ENCODE measurements around the gene LRRK2. TPM values are rescaled to one million over a fixed set of nuclear protein-coding genes. Genes with fewer than 3 reads are reported as not detected.

Gene LRRK2
- total and polyA plus RNA-seq, 3 donors from 2014 or later = 3.4 to 6.2 (median 5.1) TPM

DNA sequence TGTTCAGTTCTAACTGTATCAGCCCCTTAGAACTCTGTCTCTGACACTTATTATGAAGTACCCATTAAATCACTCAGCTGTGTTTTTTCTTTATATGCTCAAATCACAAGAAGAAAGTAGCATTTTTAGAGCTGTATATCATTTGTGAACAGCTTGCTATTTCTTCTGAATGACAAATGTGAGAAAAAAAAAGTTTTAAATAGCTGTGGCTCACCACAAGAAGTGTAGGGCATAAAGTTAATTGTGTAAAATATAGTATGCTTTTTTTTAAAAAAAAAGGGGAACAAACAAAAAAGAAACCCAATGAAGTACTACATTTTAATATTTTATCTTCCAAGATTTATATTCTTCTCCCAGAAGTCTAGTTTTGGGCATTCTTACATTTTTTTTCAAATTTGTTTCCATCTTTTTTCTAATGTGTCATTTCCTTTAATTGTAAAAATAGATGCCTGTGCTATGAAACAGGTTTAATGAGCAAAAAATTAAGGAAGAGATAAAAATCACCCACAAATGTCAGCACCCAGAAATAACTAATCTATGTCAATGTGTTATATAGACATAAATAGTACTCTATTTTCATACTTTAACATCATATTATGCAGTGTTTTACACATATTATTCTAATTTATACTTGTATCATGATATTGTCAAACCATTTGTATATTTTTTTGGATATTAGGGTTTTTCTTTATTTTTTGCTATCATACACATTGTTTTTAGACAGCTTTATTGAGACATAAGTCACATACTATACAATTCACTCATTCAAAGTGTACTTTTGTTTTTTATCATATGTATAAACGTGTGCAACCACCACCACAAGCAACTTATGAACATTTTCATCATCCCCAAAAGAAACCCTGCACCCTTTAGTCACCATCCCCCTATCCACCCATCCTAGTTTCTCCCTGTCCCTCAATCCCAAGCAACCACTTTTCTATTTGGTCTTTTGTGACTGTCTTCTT lies 22.4 kb upstream of the LRRK2 start:
- TF ChIP-seq POLR2A (IDR thresholded peaks at IDR 0.05) (no peak), CTCF (IDR thresholded peaks at IDR 0.05) (no peak)
- Histone ChIP-seq H3K4me3 (no peak overlapping the region), H3K9me3 (no peaks in the 10 kb centered on the region), H3K4me1 (no peaks in the 10 kb centered on the region), H3K27me3 (peaks cover 2% of the 10 kb centered on the region), H3K36me3 (ENCODE audit: low read depth, missing control alignments) (no peaks in the 10 kb centered on the region), H3K27ac (no peak overlapping the region)
- WGBS, 2 donors = 26 to 39% methylated on average over 1 of the region's 1 CpG
- DNase-seq = no peak
- intact Hi-C loops (cut with DNase I; ENCODE audit: low total_unique reads) = no loop called here

DNA sequence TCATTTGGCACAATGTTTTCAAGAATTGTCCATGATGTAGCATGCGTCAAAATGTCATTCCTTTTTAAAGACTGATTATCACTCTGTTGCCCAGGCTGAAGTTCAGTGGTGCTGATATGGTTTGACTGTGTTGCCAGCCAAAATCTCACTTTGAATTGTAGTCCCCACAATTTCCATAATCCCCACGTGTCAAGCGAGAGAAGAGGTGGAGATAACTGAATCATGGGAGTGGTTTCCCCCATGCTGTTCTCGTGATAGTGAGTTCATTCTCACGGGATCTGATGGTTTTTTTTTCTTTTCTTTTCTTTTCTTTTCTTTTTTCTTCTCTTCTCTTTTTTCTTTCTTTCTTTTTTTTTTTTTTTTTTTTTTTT lies 21.8 kb upstream of the LRRK2 start:
- Histone ChIP-seq H3K27ac (no peak overlapping the region), H3K36me3 (ENCODE audit: low read depth, missing control alignments) (no peaks in the 10 kb centered on the region), H3K4me3 (no peak overlapping the region), H3K27me3 (peaks cover 2% of the 10 kb centered on the region), H3K9me3 (no peaks in the 10 kb centered on the region), H3K4me1 (no peaks in the 10 kb centered on the region)
- DNase-seq = no peak
- TF ChIP-seq CTCF (IDR thresholded peaks at IDR 0.05) = no peak
- no peak for TF ChIP-seq POLR2A (IDR thresholded peaks at IDR 0.05)
- WGBS, 2 donors = 56 to 59% methylated on average over 5 of the region's 5 CpGs
- intact Hi-C loops (cut with DNase I; ENCODE audit: low total_unique reads) = no loop called here

- 81 to 82% methylated on average over 3 of the region's 3 CpGs for WGBS, 2 donors
- TF ChIP-seq CTCF (IDR thresholded peaks at IDR 0.05) = no peak
- Histone ChIP-seq H3K4me3 (no peak overlapping the region), H3K4me1 (no peaks in the 10 kb centered on the region), H3K9me3 (no peaks in the 10 kb centered on the region), H3K27ac (no peak overlapping the region), H3K36me3 (ENCODE audit: low read depth, missing control alignments) (no peaks in the 10 kb centered on the region), H3K27me3 (peaks cover 2% of the 10 kb centered on the region)
- DNase-seq = no peak
- intact Hi-C loops (cut with DNase I; ENCODE audit: low total_unique reads) = no loop called here
These were observed 20.5 kb upstream of the LRRK2 start for GRCh38 chr12:40204337-40204736.

DNA sequence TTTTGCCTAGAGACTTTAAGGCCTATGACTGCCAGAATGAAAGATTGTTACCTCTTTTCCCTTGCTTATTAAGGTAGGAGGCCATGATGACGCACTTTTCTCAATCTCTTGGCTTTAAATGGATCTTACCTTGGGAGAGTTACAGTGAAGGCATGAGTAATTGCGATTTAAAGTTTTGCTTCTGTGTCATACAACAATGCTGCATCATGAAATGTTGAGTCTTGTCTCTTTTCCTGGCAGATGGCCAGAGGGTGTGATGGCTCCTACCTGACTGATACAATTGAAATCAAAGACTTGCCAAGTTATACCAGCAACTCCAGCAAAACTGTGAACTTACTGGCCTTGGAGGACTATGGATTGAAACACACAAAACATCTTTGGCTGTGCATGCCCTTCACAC lies 17.2 kb upstream of the LRRK2 start:
- TF ChIP-seq CTCF (IDR thresholded peaks at IDR 0.05) (no peak), POLR2A (IDR thresholded peaks at IDR 0.05) (no peak)
- no peak for DNase-seq
- 93 to 94% methylated on average over 2 of the region's 2 CpGs for WGBS, 2 donors
- Histone ChIP-seq H3K27me3 (no peaks in the 10 kb centered on the region), H3K4me1 (no peaks in the 10 kb centered on the region), H3K4me3 (no peak overlapping the region), H3K27ac (no peak overlapping the region), H3K9me3 (no peaks in the 10 kb centered on the region), H3K36me3 (ENCODE audit: low read depth, missing control alignments) (no peaks in the 10 kb centered on the region)
- intact Hi-C loops (cut with DNase I; ENCODE audit: low total_unique reads) = no loop called here
